Left renal pelvis (tissue), 4 donors: ENCODE results near the gene ARID3B. TPM values are rescaled to one million over a fixed set of nuclear protein-coding genes. Genes with fewer than 3 reads are reported as not detected.

Experiments
- DNase-seq, 4 donors: peaks; one replicate each; pipeline ENCODE4 v3.0.0-alpha.2; 2013; ENCODE audit warnings: low read depth in 4 of 4, low spot score in 3 of 4
- polyA plus RNA-seq, 4 donors: library from polyadenylated mRNA; unstranded; fragments of 120-200 nt; gene quantifications; one replicate each; pipeline ENCODE4 v1.2.1, GENCODE V29; 2013; ENCODE audit not compliant: insufficient read length in 4 of 4

Gene ARID3B
- polyA plus RNA-seq, 4 donors = 5.2 to 17.1 (median 14.9) TPM

GRCh38 chr15:74599156-74599555 is 58.1 kb downstream of the ARID3B start:
- DNase-seq = no peak

DNA sequence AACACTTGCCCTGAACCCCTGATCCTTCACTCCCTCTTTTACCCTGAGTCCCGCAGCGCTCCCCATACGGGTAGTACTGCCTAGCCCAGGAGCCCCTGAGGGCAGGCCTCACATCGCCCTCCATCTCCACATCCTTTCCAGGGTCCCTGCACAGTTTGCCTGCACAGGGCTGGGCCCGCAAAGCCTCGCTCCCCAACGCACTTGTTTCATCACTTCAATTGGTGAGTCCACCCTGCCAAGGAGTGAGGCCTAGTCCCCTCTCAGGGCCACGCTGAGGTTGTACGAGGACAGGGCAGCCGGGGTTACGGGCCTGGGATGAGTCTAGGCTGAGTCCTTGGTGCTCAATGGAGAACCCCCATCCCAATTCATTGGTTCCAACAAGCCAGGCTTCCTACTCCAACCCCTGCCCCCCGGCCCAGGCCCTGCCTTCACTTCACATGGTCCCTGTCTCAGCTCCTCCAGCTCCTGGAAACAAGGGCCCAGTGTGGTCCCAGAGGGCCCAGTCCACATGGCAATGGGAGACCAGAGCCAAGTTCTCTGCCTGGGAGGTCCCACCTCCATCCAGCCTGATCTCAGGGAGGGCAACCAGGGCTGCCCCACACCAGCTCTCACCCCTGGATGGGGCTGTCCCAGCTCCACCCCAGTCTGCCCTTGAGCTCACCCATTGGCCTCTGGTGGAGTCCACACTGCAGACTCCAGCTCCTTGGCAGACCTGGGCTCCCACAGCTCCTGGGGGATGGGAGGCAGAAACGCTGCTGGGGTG is 62.2 kb downstream of the ARID3B start:
- no peak for DNase-seq

GRCh38 chr15:74603789-74604705 is 63.0 kb downstream of the ARID3B start:
- no peak for DNase-seq

- DNase-seq = no peak
Observed at GRCh38 chr15:74604983-74605794, 64.2 kb downstream of the ARID3B start.

DNA sequence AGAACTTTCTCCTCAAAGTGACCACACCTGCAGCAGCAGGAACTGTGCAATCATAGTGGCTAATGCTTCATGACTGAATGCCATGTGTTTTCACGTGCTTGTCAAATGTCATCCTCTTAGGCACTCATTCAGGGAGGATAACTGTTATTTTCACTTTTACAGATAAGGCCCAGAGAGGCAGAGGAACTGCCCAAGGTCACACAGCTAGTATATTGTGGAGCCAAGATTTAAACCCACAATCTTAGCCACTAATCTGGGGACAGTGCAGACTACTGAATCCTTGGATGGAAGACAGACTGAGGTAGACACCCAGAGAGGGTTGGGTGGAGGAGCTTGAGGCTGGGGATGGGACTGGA is 64.8 kb downstream of the ARID3B start:
- DNase-seq = no peak

GRCh38 chr15:74608786-74609185 is 67.8 kb downstream of the ARID3B start:
- no peak for DNase-seq

GRCh38 chr15:74609938-74610301 is 68.9 kb downstream of the ARID3B start:
- DNase-seq = no peak

DNA sequence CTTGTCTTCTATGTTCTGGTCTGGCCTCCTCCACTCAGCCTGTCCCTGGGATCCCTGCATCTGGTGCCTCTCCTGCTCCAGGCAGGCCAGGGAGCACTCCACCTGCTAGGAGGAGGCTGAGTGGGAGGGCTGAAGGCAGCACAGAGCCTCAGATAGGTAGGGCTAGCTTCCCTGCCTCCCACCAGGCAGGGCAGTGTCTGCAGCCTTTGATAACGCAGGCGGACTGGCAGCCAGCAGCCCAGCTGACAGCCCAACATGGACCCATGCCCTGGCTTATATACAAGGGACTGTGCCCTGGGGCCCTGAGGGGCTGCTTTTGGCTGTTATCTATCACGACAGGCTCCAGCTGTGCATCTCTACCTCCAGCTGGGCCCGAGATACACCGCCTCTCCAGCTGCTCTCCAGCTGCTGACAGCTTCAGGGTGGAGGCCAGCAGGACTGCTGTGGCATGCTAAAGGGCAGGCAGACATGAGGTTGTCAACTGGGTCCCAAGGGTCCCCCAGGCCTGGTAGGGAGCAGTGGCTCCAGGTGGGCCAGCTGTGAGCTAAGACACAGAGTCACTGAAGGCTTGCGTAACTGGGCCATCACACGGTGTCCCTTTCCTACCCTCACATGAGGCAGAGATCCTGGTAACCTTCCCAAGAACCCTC is 69.4 kb downstream of the ARID3B start:
- no peak for DNase-seq

- no peak for DNase-seq
Observed at GRCh38 chr15:74611341-74611740, 70.3 kb downstream of the ARID3B start.

DNA sequence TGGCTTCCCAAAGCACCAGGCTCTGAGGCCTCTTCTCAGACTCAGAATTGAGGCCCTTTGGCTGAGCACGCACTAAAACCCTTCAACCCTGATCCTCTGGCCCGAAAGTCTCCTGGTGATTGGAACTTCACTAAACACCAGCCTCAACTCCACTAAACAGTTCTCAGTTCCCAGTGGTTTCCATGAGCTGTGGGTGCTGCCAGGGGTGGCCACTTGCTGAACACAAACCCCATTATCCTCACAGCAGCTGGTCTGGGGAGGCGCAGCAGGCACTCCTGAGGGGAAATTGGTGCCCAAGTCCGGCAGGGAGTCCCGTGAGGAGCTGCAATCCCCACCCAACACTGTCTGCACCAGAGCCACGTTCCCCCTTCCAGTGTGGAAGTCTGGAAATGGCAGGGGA is 70.8 kb downstream of the ARID3B start:
- no peak for DNase-seq

GRCh38 chr15:74612677-74613076 is 71.7 kb downstream of the ARID3B start:
- DNase-seq = no peak

- DNase-seq = no peak
Observed at GRCh38 chr15:74613089-74613952, 72.3 kb downstream of the ARID3B start.

- DNase-seq = peak in 1 of 4 donors; percentile 60
Observed at GRCh38 chr15:74613953-74614743, 73.1 kb downstream of the ARID3B start.

DNA sequence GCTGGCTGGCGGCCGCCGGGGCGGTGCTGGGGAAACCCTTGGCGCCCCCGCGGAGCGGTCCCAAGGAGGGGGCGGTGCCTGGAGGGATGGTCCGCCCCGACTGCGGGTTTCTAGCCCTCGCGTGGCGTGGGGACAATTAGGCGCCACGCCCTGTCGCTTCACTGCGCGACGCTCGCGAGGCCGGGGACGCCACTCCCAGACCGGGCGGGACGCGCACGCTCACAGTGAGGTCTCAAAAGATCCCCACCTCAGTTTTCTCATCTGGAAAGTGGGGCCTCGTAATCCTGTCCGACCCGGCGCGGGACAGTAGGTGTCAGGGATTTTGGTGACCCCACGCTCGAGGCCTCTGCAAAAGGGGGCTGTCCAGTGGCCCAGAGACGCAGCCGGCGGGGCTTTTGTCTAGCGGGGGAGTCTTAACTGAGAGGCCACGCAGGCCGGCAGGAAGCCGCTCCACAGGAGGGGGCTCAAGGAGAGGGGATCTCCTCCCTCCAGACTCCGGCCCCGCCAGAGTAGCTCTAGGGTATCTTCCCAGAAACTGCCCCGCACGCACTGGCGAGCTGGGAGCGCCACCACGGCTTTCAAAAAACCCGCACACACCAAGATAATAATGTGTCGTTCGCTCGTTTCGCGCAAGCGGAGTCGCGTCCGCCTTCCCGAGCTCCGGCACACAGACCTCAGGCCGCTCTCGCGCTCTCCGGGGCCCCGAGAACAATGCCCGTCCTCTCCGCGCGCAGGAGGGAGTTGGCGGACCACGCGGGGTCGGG is 73.9 kb downstream of the ARID3B start:
- peak in 2 of 4 donors; percentile 64 to 67 for DNase-seq

- peak; percentile 85 to 91 (median 88) for DNase-seq
Observed at GRCh38 chr15:74615508-74616365, 74.7 kb downstream of the ARID3B start, which contains the start of gene CLK3. TSS of gene CLK3 (plus strand) at chr15:74615836. CDS start at chr15:74619197, 3,361 bp downstream.

GRCh38 chr15:74616366-74616939 is 75.4 kb downstream of the ARID3B start:
- no peak for DNase-seq

DNA sequence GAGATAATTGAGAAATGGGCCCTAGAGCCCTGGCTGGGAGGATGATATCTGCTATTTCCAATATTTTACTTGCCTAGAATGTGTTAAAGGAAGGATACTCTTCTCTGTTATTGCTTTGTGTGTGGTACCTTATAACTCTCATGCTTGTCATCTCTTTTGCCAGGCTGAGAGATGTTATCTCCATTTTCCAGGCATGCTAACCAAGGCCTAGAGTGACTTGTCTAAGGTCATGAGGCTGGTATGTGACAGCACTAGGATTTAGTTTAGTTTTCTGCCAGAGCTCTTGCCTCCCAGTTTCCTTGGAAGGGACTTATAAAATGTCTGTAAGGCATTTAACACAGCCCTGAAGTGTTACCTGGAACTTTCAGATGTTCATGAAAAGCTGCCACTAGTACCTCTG is 76.0 kb downstream of the ARID3B start:
- DNase-seq = no peak
